Measurements from ENCODE around the gene RPL29. TPM values are rescaled to one million over a fixed set of nuclear protein-coding genes. Genes with fewer than 3 reads are reported as not detected.

Gene RPL29
- total RNA-seq, 2 donors from 2014 or later, result 1,051 to 1,273 TPM

DNA sequence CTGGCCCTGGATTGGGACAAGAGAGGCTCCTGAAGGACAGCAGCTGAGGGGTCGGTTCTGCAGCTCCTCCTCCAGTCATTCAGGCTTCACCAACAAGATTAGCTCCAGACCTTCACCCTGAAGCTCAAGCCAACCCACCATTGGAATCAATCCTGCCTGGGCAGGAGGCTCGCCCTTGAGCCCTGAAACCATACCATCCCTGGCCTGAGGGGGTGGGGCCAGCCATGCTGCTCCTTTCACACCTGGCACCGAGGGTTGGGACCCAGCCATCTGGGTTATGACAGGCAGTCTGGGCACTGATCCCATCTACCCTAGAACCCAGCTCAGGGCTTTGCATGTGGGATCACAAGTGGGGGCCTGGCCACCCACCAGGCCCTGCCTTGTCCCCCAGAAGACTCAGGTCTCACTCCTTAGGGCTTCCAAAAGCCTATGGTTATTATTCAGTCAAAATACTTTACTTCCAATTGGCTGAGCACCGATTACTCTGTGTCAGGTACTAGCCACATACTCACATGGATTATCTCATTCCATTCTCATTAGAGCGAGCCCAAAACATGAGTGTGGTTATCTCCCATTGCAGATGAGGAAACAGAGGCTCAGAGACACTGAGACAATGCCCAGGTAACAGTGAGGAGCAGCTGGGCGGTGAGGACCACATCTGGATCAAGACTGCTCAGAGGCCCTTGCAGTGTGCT lies 24.9 kb downstream of the RPL29 start:
- Histone ChIP-seq H3K27me3 (no peaks in the 10 kb centered on the region), H3K4me3 (no peak overlapping the region), H3K9me3 (no peaks in the 10 kb centered on the region), H3K9ac (ENCODE audit: low read depth in 2 of 2, low read length in 2 of 2) (no peak overlapping the region), H3K27ac (no peak overlapping the region), H3K36me3 (no peaks in the 10 kb centered on the region), H3K4me1 (no peaks in the 10 kb centered on the region)
- DNase-seq, result no peak
- intact Hi-C loops (cut with DNase I), result no loop called here
- TF ChIP-seq, protein P1, sequence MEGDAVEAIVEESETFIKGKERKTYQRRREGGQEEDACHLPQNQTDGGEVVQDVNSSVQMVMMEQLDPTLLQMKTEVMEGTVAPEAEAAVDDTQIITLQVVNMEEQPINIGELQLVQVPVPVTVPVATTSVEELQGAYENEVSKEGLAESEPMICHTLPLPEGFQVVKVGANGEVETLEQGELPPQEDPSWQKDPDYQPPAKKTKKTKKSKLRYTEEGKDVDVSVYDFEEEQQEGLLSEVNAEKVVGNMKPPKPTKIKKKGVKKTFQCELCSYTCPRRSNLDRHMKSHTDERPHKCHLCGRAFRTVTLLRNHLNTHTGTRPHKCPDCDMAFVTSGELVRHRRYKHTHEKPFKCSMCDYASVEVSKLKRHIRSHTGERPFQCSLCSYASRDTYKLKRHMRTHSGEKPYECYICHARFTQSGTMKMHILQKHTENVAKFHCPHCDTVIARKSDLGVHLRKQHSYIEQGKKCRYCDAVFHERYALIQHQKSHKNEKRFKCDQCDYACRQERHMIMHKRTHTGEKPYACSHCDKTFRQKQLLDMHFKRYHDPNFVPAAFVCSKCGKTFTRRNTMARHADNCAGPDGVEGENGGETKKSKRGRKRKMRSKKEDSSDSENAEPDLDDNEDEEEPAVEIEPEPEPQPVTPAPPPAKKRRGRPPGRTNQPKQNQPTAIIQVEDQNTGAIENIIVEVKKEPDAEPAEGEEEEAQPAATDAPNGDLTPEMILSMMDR (IDR thresholded peaks at IDR 0.05), result no peak

DNA sequence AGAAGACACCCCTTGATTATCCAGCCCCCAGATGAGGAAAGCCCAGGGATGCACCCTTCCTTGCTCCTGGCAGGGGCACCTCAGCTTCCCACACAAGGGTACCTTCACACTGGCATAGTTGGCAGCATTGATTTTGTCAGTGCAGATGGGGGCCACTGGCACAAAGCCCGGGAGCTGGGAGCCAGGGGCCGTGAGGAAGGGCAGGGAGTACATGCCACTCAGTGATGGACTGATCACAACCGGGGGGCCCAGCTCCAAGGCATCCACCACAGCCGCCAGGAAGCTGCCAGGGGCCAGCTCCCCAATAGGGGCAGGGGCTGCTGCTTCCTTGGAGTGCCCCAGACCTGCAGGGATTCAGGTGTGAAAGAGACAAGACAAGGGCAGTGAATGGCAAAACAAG lies 25.9 kb downstream of the RPL29 start:
- Histone ChIP-seq H3K27ac (no peak overlapping the region), H3K9me3 (no peaks in the 10 kb centered on the region), H3K4me3 (no peak overlapping the region), H3K9ac (ENCODE audit: low read depth in 2 of 2, low read length in 2 of 2) (no peak overlapping the region), H3K36me3 (no peaks in the 10 kb centered on the region), H3K27me3 (no peaks in the 10 kb centered on the region), H3K4me1 (no peaks in the 10 kb centered on the region)
- TF ChIP-seq, protein P1 (IDR thresholded peaks at IDR 0.05), result no peak
- no peak for DNase-seq
- intact Hi-C loops (cut with DNase I), result no loop called here

DNA sequence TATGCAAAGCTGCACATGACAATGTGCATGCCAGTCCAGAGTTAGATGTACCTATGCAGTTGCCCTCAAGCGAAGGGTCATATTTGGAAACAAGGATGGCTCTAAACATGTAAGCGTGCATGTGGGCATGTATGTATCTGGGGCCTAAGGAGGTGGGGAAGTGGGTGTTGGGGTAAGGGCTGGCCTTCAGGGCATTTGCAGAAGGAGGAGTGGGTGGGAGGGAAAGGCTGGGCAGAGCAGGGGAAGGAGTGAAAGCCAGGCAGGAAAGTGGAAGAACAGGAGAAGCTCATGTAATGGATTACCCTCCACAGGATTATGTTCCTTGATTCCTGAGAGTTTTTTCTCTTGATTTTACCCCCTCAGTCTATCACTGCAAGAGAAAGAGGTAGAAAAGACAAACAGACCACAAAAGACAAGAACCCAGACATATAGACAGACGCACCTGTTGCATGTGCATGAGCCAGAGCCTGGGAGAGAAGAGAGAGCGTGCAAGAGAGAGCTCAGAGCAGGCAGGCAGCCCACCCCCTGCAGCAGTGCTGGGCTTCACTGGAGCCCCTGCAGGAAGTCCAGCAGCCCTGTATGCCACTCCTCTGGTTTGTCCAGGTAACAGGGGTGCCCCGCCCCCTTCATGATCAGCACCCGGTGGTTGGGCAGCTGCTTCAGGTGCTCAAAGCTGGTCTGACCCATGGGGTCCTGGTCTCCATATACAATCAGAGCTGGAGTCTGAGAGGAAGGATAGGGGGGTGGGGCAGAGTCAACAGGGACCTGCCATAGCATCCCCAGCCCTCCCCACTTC lies 26.6 kb downstream of the RPL29 start:
- TF ChIP-seq, protein P1 (IDR thresholded peaks at IDR 0.05), result no peak
- Histone ChIP-seq H3K27ac (no peak overlapping the region), H3K9ac (ENCODE audit: low read depth in 2 of 2, low read length in 2 of 2) (peak overlapping the region in 1 of 2 donors; percentile 3), H3K9me3 (no peaks in the 10 kb centered on the region), H3K4me1 (no peaks in the 10 kb centered on the region), H3K4me3 (no peak overlapping the region), H3K36me3 (no peaks in the 10 kb centered on the region), H3K27me3 (no peaks in the 10 kb centered on the region)
- intact Hi-C loops (cut with DNase I), result no loop called here
- no peak for DNase-seq

DNA sequence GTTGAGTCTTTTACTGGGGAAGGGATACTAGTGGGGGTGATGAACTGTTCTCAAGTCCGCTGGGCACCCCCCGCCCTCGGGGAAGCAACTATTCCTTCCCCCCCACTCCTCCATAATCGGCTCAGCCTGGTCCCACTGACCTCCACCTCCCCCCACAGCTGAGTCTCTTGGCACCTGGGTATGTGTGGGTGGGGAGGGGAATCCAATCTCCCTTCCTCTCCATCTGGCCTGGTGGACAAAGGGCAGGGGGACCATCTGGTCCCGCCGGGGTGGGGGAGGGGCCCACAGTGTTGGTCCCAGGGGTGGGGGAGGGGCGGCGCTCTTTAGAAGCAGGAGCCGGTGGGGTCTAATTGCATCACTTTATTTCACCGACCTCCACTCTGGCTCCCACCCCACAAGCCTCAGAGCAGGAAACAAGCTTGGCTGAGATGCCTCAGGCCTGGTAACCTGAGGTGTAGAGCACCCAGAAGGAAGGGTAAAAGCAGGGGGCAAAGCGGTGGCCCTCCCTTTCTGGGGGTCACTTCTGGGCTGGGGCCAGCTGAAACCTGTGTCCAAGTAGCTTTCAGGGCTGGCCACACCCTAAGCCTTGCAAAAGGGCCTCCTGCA lies 27.4 kb downstream of the RPL29 start:
- Histone ChIP-seq H3K9me3 (no peaks in the 10 kb centered on the region), H3K4me3 (peak overlapping the region; percentile 60), H3K27me3 (no peaks in the 10 kb centered on the region), H3K9ac (ENCODE audit: low read depth in 2 of 2, low read length in 2 of 2) (peak overlapping the region; percentile 81 to 89), H3K4me1 (no peaks in the 10 kb centered on the region), H3K27ac (peak overlapping the region; percentile 80), H3K36me3 (no peaks in the 10 kb centered on the region)
- TF ChIP-seq, protein P1 (IDR thresholded peaks at IDR 0.05), result no peak
- no peak for DNase-seq
- intact Hi-C loops (cut with DNase I), result no loop called here

DNA sequence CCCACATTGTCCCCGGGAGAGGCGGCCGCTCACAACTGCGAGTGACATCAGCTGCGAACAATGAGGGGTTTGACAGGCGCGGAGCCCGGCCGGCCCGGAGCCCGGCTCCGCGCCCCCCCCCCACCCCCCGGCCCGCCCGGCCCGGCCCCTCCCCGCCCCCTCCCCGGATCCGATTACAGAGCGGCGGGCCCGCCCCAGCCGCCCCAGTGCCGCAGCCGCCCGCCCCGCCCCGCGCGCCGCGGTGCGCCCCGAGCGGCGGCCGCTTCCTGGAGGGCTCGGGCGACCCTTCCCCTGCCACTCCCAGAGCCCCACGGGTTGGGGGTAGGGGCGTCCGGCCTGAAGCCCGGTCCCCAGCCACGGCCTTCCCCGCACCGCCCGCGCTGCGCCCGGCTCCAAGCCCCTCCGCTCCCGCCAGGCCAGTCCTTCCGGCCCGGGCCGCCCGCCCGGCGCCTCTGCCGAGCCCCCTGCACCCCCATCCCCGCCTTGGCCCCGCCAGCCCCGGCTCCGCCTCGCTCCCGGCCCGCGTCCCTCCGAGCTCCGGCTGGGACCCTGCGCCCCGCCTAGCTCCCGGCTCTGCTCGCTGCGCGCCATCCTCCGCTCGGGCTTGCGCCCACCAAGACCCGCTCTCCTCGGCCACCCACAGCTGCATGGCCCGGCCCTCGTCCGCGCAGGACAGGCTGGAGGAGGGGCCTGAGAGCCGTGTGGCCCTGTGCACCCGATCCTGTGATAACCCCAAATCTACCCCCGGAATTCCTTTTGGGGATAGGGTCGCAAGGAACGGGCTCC lies 28.1 kb downstream of the RPL29 start, which contains the start of gene PCBP4:
PCBP4 (minus strand) TSS at position 71 of the 786 bp plus-strand sequence. CDS start 6,214 bp downstream, outside the sequence.
- peak; percentile 64 for DNase-seq
- H3K9ac ChIP-seq (ENCODE audit: low read depth in 2 of 2, low read length in 2 of 2), result peak within 1 kb of the TSS; percentile 81 to 89
- intact Hi-C loops (cut with DNase I), result no loop called here
- H3K4me3 ChIP-seq, result peak within 1 kb of the TSS; percentile 60
- TF ChIP-seq, protein P1 (IDR thresholded peaks at IDR 0.05), result no peak
- peak within 1 kb of the TSS; percentile 80 for H3K27ac ChIP-seq
- H3K27me3 ChIP-seq, result no peaks in the 10 kb centered on the region
- no peaks in the 10 kb centered on the region for H3K36me3 ChIP-seq
- no peaks in the 10 kb centered on the region for H3K4me1 ChIP-seq
- no peaks in the 10 kb centered on the region for H3K9me3 ChIP-seq

Measured in colonic mucosa (tissue), 4 donors.